Activated CD8-positive, alpha-beta T cell treated with anti-CD3 and anti-CD28 coated beads, Interleukin-2, amount 10 ng/mL, durations not matched to agents 7 days and 5 days (primary cell): ENCODE results near the gene FMR1. TPM values are rescaled to one million over a fixed set of nuclear protein-coding genes. Genes with fewer than 3 reads are reported as not detected.

ENCODE experiments used
- ATAC-seq: fragments of 150-1000 bp; cut with Tn5 transposase; one replicate; pipeline ENCODE4 v1.10.0; 2021; ENCODE audit warnings: moderate library complexity
- CTCF ChIA-PET: fragments of 350-600 bp; sonication (Branson Sonifier 250); formaldehyde crosslinking; loops from one replicate; lab custom pipeline; 2021; ENCODE audit warnings: antibody characterized with exemption; lab: Charles Lee
- POLR2A ChIA-PET: fragments of 350-600 bp; sonication (Branson Sonifier 250); formaldehyde crosslinking; loops from one replicate; lab custom pipeline; 2021; ENCODE audit warnings: antibody characterized with exemption; lab: Charles Lee
- DNase-seq: peaks from one replicate; pipeline ENCODE4 v3.0.0-alpha.2; 2020
- H3K27ac Mint-ChIP-seq: one replicate; pipeline ENCODE4 v1.8.0; 2021; ENCODE audit warnings: mild to moderate bottlenecking, mixed read lengths
- H3K27me3 Mint-ChIP-seq: one replicate; pipeline ENCODE4 v1.8.0; 2021; ENCODE audit warnings: low read depth, mixed read lengths
- H3K36me3 Mint-ChIP-seq: one replicate; pipeline ENCODE4 v1.8.0; 2021; ENCODE audit warnings: low read depth, mixed read lengths
- H3K4me1 Mint-ChIP-seq: one replicate; pipeline ENCODE4 v1.8.0; 2021; ENCODE audit warnings: low read depth, mixed read lengths
- H3K4me3 Mint-ChIP-seq: one replicate; pipeline ENCODE4 v1.8.0; 2021; ENCODE audit warnings: mild to moderate bottlenecking, mixed read lengths
- H3K9me3 Mint-ChIP-seq: one replicate; pipeline ENCODE4 v1.8.0; 2022; ENCODE audit warnings: mixed read lengths; ENCODE audit not compliant: insufficient read depth
- total RNA-seq, 2 experiments: library from RNA; stranded (reverse); gene quantifications; one replicate each; pipeline ENCODE4 v1.2.3, GENCODE V29; 2021

The FMR1 gene
- total RNA-seq, 2 experiments from 2014 or later: 44.5 to 45.6 TPM

DNA sequence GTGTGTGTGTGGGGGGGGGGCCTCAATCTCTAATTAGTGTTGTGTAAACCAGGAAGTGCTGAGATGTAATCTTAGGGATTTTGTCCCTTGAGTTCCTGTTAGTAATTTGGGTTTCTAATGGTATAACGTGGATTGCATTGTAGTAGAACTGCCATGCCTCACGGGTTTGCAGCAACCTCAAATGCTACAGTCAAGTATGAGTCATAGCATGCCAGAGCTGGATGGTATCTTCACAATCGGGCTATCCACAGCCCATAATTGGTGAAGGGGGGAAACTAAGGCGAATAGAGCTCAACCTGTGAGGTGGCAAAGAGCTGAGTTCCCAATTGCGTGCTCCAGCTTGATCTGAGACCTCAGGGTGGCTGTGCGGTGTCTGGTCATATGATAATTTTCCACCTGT lies 67.2 kb downstream of the FMR1 start:
- DNase-seq: no peak
- H3K4me3 Mint-ChIP-seq: no peak overlapping the region
- H3K36me3 Mint-ChIP-seq: no peaks in the 10 kb centered on the region
- H3K4me1 Mint-ChIP-seq: no peaks in the 10 kb centered on the region
- no peak for ATAC-seq
- POLR2A ChIA-PET: no interaction called here
- no peaks in the 10 kb centered on the region for H3K9me3 Mint-ChIP-seq
- H3K27me3 Mint-ChIP-seq: no peaks in the 10 kb centered on the region
- H3K27ac Mint-ChIP-seq: no peak overlapping the region
- CTCF ChIA-PET: no interaction called here

GRCh38 chrX:147981038-147981752 lies 69.5 kb downstream of the FMR1 start, which contains the start of gene FMR1NB:
Gene FMR1NB, plus strand, starts transcription at chrX:147981337. Its CDS starts 66 bp downstream, at chrX:147981403.
- H3K4me1 Mint-ChIP-seq: no peaks in the 10 kb centered on the region
- H3K27ac Mint-ChIP-seq: no peak within 1 kb of the TSS
- no peaks in the 10 kb centered on the region for H3K36me3 Mint-ChIP-seq
- no peaks in the 10 kb centered on the region for H3K9me3 Mint-ChIP-seq
- no peak for DNase-seq
- ChIA-PET POLR2A (no interaction called here), CTCF (no interaction called here)
- no peak for ATAC-seq
- H3K27me3 Mint-ChIP-seq: no peaks in the 10 kb centered on the region
- H3K4me3 Mint-ChIP-seq: no peak within 1 kb of the TSS

Other genes with a start within 250 kb of the FMR1 start
- gene FMR1NB, start 69.4 kb downstream of the FMR1 start, total RNA-seq: not detected